M059J (cell line): ENCODE measurements around the gene MBTD1. TPM values are rescaled to one million over a fixed set of nuclear protein-coding genes. Genes with fewer than 3 reads are reported as not detected.
"Not testable (repeated sequence)": the region's sequence is repeated elsewhere in the genome, so short reads cannot be mapped to it uniquely, and the experiment has no call there.

Experiments used
- DNase-seq: peaks from one replicate; pipeline ENCODE4 v3.0.0-alpha.2; 2012; ENCODE audit warnings: low read depth
- total RNA-seq: library from RNA; depleted of rRNA; stranded (reverse); fragments of >200 nt; shearing (Covaris generic); gene quantifications from 2 replicates; pipeline ENCODE4 v1.2.3, GENCODE V29; 2014

The MBTD1 gene
- total RNA-seq, 1 experiment from 2014 or later, result 3.8 TPM

- no peak for DNase-seq
Measured at GRCh38 chr17:51255673-51256072, 4.2 kb downstream of the MBTD1 start.

DNA sequence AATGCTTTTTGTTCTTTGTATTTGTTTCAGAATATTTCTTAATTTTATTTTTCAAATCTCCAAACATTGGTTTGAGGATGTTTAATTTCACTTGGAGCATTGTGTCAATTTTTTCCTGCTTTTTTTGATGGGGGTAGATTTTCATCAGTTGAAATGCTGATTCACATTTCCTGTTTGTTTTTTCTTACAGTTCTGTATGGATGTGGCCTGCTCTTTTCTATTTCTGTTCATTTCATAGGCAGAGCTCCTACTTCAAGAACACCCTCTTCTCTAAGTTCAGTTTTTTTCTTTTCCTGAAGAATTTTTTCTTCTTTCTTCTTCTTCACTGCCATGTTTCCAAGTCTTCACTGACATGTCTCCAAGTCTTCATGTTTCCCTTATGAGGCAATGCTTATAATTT lies 8.8 kb downstream of the MBTD1 start:
- no peak for DNase-seq

DNA sequence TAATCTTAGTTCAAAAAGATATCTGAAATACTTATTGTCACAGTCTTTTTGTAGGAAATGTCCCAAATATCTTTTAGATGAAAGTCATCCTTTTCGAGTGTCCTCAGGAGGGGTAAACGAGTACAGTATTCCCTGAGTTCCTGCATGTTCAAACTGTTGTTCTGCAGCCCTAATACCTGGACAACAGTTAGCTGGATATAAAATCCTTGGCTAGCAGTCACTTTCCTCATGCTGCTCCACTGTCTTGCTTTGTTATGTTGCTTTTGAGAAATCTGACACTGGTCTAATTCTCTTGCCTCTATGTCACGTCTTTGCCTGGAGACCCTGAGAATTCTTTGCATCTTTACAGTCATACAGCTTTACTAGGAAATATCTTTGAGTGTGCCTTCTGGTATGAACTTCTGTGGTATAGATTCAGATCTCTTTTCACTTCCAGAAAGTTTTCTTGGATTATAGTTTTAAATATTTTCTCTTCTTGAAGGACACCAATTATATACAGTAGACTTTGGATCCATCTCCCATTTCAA lies 9.5 kb downstream of the MBTD1 start:
- DNase-seq, result no peak

GRCh38 chr17:51245535-51245934 lies 14.3 kb downstream of the MBTD1 start:
- no peak for DNase-seq

- no peak for DNase-seq
Measured at GRCh38 chr17:51244041-51244440, 15.8 kb downstream of the MBTD1 start.

DNA sequence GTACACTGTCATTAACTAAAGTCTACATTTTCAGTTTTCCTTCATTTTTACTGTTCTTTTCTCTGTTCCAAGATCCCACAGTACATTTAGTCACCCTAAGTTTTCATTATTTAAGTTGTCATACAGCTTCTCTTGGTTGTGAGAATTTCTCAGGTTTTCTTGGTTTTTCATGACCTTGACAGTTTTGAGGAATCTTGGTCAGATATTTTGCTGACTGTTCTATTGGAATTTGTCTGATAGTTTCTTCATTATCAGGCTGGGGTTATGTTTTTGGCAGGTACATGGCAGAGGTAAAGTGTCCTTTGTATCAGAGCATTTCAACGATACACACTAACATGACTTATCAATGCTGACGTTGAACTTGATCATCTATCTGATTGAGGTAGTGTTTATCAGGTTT lies 19.6 kb downstream of the MBTD1 start:
- DNase-seq, result no peak

GRCh38 chr17:51238255-51238887 lies 21.5 kb downstream of the MBTD1 start:
- DNase-seq, result no peak

- no peak for DNase-seq
Measured at GRCh38 chr17:51234162-51234561, 25.7 kb downstream of the MBTD1 start.

- no peak for DNase-seq
Measured at GRCh38 chr17:51231999-51232398, 27.9 kb downstream of the MBTD1 start.

DNA sequence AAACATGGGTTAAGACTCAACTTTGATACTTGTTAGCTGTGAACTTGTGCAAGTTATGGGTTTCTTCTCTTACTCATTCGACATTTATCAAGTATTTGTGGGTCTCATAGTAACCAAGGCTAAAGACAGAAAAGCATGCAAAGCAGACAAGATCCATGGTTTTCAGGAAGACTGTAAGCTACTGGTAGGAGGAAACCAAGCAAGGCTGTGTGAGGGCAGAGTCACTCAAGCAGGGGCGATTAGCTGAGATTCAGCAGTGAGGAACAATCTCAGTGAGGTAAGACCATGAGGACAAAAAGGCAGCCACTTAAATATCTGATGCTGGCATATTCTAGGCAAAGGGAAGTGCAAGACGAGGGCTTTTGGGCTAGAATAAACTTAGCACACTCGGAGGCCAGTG lies 29.5 kb downstream of the MBTD1 start:
- DNase-seq, result no peak

DNA sequence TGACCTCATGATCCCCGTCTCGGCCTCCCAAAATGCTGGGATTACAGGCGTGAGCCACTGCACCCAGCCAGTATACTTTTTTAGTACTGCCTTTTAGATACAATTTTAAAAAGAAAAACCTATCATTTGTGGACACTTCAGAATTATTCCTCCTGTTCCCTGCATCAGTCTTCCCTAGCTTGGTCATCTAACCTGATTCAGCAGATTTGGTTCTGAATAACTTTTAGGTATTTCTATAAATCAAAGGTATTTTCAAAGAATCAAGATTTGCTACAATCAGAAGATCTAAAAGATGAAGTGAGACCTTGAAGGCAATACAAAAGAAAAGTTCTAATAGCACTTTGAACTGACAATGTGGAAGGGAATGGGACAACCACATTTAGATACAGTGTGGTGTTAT lies 30.0 kb downstream of the MBTD1 start:
- no peak for DNase-seq

GRCh38 chr17:51228161-51228560 lies 31.7 kb downstream of the MBTD1 start:
- no peak for DNase-seq

- not testable (repeated sequence) for DNase-seq
Measured at GRCh38 chr17:51225523-51225922, 34.3 kb downstream of the MBTD1 start.

DNA sequence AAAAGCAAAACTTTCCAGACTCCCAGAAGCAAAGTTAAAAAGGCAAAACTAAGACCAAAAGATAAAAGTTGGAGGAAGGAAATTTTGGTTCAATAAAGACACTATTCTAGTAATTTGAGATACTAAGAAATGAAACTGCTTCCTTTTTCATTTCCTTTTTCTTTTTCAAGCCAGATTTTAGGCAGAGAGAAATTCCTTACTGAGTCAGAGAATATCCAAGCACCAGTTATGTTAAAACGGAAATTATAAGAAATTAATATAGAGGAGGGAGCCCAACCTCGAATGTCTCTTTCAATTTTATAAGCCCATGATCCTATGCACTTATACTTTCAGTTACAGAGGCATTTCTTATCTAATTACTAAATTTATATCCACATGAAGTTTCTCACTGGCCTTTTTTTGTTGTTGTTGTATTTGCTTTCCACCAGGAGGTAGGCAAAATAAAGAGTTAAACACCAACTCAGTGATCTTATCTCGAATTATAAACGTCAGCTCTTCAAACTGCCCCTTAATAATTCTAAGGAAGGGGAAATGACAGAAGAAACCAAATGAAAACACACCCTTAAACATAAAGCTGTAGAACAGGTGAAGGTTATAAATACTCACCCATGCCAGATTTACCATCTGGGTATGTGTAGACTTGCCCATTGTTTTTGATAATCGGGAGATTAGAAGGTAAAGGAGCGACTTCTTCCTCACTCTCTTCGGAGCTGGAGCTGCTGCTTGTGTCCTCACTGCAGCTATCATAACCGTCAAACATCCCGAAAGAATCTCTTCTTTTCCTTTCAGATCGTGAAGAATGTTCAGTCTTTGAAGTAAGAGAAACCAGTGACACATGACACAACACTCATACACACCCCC lies 35.2 kb downstream of the MBTD1 start:
- no peak for DNase-seq

DNA sequence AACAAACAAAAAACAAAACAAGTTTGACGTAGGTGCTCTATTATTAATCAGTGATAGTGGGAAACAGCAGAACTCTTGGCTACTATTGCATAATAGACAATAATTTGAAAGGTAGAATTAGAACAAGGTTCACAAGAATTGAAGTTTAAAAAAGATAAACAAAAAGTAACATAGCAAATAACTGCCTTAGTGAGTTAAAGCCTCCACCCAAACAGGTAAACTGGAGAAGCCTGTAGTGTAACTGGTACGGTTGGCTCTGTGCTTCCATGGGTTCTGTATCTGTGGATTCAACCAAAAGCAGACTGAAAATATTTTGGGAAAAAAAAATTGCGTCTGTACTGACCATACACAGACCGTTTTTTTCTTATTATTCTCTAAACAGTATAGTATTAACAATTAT lies 38.5 kb downstream of the MBTD1 start:
- DNase-seq, result no peak

- no peak for DNase-seq
Measured at GRCh38 chr17:51217946-51218345, 41.9 kb downstream of the MBTD1 start.

GRCh38 chr17:51214920-51215319 lies 44.9 kb downstream of the MBTD1 start:
- DNase-seq, result no peak

GRCh38 chr17:51203838-51204237 lies 56.0 kb downstream of the MBTD1 start:
- no peak for DNase-seq

- DNase-seq, result no peak
Measured at GRCh38 chr17:51200846-51201245, 59.0 kb downstream of the MBTD1 start.

GRCh38 chr17:51200295-51200694 lies 59.6 kb downstream of the MBTD1 start:
- no peak for DNase-seq

DNA sequence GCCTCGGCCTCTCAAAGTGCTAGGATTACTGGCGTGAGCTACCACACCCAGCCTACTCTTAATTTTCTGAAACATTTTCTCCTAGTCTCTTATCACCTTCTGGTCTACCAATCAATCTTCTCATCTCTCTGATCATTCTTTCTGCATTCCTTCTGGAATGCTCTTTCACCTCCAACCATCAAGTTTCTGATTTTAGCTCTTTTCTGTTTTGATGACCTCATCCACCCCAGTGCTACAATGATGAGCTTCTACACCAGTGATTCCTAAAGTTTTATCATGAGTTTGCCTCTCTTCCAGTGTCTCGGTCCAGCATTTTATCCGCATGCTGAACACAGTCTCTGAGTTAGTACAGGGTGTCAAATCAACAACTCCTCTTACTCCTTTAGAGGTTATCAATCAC lies 62.1 kb downstream of the MBTD1 start:
- DNase-seq, result no peak

DNA sequence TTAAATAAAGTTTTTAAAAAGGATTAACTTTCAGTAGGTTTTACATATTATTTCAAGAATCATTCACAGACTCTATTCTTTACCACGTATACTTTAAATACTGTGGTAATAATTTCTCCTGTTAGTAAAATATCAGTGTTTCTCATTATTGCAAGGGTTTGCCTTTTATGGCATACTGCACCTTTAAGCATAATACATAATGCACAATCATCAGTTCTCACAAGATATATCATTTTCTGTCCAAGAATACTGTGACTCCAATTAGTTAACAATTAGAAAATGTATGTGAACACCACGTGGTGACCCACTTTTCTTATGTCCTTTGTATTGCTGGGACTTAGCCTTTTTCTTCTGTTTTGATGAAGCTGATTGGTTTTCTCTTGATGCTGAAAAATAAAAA lies 68.0 kb downstream of the MBTD1 start:
- no peak for DNase-seq

DNA sequence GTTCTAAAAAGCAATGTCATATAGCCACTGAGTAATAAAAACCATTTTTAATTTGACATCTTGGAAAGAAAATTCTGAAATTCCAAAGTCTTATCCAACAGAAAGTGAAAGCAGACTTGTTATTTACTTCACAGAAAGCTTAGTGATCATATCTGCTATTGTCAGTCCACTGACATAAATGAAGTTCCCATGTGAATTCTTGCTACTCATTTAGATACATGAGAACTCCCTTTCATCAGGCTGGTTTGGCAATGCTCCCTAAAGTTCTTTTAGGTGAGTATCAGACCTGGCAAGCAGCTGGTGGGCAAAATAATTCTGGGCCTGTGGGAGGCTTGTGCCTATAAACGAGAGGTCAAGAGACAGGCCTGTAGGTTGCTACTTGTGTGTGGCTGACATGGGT lies 70.2 kb downstream of the MBTD1 start:
- no peak for DNase-seq
